Heart left ventricle (tissue), 13 donors: ENCODE results near the gene BPIFA2.

Experiments
- POLR2A ChIP-seq, 2 donors: fragments of 450-650 bp; IDR thresholded peaks; one replicate each; pipeline ENCODE4 v1.6.1; 2017; ENCODE audit warnings: antibody characterized with exemption in 2 of 2, mild to moderate bottlenecking in 2 of 2, moderate library complexity in 2 of 2
- TF ChIP-seq, protein P1 (sequence below), 12 donors: fragments of 200-600 bp; sonication (generic) in 4 of 12; IDR thresholded peaks; one replicate each; pipeline versions ENCODE4 v1.5.0 to v1.8.0; 2018 to 2022; ENCODE audit warnings: antibody characterized with exemption in 12 of 12, mild to moderate bottlenecking in 5 of 12
- donor health status: ischemic (EF 13 %, LVEDD 7.1; RV severe dilation, severe dysfunction).
- donor health status: DM: no; HTN: yes; CAD: no.
- donor health status: DM: no; HTN: no; CAD: no.
- donor health status: ischemic (EF 25% LVEDD 6.9; RV normal size, moderate dysfunction).
- donor health status: ischemic (EF 25% LVEDD 5.7; RV mildly dilated, moderate dysfunction).
- donor health status: ischemic (EF 35%, LVEDD 5.7; RV mildly dilated, moderate dysfunction).
- donor health status: nonischemic (EF 11% LVEDD 7.7; RV severe dilation, severe dysfunction).
- donor health status: DM: yes; HTN: yes; CAD: no.
- donor health status: PGD.
- donor health status: ischemic (EF 29% LVEDD 5.4; RV normal size, mild dysfunction).
- donor health status: nonischemic (EF 23%, LVEDD 6.1; RV moderate dilation, normal function).

DNA sequence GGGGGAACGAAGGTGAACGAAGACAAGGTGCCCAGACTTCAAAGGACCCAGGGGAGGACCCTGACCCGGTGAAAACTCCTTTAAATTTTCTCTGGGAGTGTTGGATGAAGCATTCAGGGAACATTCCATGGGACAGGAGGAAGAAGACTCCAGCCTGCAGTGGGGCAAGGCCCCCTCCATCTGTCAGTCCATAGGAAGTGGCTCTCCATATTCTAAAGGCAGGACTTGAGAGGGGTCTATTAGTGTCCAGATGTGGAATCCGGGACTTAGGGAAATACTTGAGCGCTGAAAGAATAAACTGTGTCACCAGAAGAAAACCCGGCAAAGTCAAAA is 3.2 kb upstream of the BPIFA2 start:
- TF ChIP-seq, protein P1, sequence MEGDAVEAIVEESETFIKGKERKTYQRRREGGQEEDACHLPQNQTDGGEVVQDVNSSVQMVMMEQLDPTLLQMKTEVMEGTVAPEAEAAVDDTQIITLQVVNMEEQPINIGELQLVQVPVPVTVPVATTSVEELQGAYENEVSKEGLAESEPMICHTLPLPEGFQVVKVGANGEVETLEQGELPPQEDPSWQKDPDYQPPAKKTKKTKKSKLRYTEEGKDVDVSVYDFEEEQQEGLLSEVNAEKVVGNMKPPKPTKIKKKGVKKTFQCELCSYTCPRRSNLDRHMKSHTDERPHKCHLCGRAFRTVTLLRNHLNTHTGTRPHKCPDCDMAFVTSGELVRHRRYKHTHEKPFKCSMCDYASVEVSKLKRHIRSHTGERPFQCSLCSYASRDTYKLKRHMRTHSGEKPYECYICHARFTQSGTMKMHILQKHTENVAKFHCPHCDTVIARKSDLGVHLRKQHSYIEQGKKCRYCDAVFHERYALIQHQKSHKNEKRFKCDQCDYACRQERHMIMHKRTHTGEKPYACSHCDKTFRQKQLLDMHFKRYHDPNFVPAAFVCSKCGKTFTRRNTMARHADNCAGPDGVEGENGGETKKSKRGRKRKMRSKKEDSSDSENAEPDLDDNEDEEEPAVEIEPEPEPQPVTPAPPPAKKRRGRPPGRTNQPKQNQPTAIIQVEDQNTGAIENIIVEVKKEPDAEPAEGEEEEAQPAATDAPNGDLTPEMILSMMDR (IDR thresholded peaks at IDR 0.05), result no peak
- TF ChIP-seq POLR2A (IDR thresholded peaks at IDR 0.05), result no peak
